GM23248 (cell line): ENCODE results near the gene TNNI3.

Source experiments
- EZH2 ChIP-seq: fragments of 200-600 bp; sonication (generic); IDR thresholded peaks from 2 replicates; pipeline ENCODE4 v1.6.1; 2018; ENCODE audit warnings: antibody characterized with exemption, mild to moderate bottlenecking; ENCODE audit not compliant: insufficient read depth, poor library complexity, severe bottlenecking
- EZH2phosphoT487 ChIP-seq: fragments of 200-600 bp; sonication (generic); IDR thresholded peaks from 2 replicates; pipeline ENCODE4 v1.6.1; 2018; ENCODE audit warnings: antibody characterized with exemption, moderate library complexity, mild to moderate bottlenecking, low read depth; ENCODE audit not compliant: insufficient read depth

DNA sequence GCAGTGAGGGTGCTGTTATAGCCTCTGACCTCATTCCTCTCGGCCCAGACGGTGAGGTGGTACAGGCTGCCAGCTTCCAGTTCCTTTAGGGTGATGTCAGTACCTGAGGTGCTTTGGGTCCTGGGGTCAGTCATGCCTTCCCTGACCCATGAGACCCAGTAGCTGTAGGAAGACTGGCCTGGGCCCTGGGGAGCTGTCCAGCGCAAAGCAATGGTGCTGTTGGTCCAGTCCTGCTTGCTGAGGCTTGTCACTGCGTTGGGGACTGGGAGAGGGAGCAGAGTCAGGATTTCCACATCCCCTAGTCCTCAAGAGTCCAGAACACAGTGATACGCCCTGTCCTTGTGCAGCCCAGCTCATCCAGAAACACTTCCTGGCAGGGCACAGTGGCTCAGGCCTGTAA lies 41.1 kb upstream of the TNNI3 start:
- no peak for TF ChIP-seq EZH2
- TF ChIP-seq EZH2phosphoT487: no peak
